HG03457 (cell line): ENCODE measurements around the gene ZNHIT6.

Experiments used
- ATAC-seq: cut with Tn5 transposase; IDR thresholded peaks from one replicate; pipeline ENCODE4 v1.9.1; 2021; ENCODE audit warnings: moderate number of reproducible peaks; ENCODE audit not compliant: unreplicated experiment

Gene ZNHIT6

DNA sequence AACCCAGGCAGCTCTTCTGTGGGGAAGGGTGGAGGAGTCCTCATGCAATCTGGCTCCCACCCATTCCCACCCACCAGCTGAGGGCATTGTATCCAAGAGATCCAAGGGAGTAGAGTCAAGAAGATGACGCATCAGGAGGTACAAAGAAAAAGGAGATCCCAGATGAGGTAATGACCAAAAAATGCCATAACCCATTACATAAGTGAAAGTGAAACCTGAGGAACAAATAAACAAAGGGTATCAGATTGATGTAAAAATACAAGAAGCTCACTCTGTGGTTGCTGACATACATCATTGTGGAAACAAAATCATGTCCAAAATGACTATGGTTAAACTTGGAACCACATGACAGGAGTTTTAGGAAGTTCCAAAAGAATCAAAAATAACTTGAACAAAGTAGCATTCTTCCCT, 85.2 kb downstream of the ZNHIT6 start:
- ATAC-seq: no peak

DNA sequence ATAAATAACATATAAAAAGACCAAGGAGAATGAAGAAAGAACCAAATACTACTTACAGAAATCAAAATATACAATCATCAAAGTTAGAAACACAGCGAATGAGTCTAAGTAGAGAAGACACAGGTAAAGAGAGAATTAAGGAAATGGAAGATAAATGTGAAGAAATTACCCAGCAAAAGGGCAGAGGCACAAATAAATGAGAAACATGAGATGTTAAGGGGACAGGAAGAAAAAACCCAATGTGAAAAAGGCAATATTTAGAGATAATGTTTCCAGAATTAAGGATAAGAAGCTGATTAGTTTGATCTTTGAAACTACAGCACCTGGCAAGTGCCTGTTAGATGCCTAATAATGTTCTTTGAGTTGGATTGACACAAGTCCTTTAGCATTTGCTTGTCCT, 86.8 kb downstream of the ZNHIT6 start:
- no peak for ATAC-seq

DNA sequence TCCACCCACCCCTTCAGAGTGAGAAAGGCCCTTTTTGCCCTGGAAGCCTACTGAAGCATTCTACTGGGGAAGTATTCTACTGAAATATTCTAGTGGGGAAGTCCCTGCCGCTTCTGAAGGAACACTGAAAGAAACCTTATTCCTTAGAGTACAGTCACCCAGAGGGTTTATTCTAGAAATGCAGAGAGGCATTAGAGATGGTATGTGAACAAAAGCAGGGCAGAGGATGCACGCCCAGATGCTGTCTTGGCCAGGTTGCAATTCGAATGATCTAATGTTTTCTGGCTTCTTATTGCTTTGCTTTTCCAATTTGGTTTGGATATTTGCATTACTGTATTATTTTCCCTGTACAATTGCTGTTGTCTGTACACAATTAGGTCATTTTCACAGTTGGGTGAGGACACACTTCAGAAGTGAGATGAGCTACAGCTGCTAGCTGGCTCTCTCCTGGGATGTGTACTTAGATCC, 90.6 kb downstream of the ZNHIT6 start:
- no peak for ATAC-seq

DNA sequence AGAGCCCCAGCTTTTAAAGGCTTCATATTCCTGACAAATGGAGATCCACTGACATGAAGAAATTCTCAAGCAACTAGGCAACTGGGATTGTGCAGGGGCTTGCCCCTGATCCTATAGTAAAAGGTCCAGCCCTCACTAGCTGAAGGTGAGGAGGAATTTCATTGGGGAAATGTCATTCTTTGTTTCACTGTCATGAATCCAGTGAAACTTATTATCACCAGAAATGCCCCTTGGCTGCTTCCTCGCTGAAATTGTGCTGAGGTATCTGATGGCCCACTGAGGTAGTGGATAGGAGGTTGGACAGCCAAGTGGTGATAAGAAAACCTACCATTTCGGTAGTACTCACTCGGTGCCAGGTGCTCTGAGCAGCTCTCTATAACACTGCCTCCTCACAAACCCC, 91.5 kb downstream of the ZNHIT6 start:
- no peak for ATAC-seq

DNA sequence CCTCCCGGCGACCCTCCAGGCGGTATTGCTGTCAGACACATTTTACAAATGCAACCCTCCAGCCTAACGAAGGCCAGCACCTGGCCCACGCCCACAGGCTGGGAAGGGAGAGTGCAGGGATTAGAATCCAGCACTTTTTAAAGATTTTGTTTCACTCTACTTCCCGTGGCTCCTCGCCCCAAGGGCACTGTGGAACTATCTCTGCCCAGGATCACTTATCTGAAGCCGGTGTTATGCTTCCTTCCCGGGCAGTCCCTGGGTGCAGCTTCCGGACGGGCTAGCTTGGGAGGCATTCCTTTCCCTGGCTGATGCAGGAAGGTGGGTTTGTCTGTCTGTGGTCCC, 91.9 kb downstream of the ZNHIT6 start:
- no peak for ATAC-seq

DNA sequence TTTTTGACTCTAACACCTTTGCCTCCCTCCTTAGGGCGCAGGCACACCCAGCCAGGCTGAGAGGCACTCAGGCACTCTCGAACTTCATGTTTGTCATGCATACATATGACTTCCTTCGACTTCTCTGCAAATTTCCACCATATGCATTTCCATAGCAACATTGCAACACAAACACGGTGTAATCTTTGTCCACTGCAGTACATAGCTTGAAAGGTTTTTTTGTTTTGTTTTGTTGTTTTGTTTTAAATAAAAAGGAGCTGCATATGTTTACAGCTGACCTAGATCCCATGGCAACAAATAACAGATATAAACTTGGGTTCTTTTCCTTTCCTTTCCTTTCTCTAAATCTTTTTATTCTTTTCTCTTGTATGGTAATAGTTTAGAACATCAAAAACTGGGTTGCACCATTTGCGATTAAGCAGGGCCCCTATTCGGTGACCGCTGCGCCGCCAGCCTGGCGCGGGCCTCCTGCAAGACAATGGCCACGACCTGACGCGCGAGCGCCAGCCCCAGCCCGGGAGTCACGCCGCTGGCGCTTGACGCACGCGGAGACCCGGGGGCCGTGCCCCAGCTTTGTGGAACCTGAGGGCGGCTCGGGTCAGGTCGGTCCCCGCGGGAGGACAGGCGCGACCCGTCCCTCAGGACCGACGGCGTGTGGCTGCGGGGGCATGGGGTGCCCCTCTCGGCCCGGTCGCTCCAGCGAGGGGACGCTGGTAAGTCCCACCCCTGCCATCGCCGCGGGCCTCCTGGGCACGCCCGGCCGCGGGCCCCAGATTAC, 92.5 kb downstream of the ZNHIT6 start:
- ATAC-seq: no peak

DNA sequence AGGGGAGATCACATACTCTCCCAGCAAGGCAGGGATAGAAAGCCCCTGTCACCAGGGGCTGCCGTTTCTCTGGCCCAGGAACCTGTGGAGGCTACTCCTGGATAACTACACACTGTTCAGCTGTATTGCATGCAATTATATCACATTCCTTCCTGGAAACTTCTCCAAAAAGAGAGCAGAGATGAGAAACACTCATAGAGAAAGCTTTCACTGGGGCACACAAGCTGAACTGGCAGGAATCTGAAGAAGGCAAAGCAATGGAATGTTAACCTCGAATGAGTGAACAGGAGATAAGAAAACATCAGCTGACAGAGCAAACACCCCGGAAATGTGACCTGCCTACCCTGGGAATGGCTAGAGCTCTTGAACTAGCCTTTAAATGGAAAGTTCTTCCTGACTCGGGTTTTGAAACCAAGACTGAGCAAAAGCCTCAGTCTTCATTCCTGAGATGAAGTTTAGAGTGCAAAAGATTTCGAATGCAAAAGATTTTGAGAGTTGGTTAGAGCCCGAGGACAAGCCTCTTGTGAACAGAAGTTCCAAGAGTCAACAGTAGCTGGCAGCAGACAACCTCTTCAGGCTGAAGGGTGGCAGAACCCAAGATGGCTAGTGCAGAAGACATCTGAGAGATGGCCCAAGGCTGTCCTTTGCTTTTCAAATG, 95.4 kb downstream of the ZNHIT6 start:
- ATAC-seq: no peak

DNA sequence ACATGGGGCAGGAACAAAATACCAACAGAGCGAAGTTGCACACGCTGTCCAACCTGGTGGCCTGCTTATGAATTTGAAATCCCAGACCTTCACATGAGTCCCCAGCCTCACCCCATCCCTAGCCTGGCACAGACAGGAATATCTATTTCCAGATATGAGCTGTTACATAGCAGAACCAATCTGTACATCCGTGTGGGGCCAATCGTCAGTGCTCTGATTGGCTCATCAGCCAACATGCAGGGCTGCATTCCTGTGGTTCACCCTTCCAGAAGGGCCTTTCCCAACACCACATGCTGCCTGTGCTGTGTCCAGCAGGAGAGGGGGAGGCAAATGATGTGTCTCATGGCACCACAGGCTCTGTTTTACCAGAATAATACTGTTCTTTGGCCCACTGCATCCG, 96.4 kb downstream of the ZNHIT6 start:
- no peak for ATAC-seq

DNA sequence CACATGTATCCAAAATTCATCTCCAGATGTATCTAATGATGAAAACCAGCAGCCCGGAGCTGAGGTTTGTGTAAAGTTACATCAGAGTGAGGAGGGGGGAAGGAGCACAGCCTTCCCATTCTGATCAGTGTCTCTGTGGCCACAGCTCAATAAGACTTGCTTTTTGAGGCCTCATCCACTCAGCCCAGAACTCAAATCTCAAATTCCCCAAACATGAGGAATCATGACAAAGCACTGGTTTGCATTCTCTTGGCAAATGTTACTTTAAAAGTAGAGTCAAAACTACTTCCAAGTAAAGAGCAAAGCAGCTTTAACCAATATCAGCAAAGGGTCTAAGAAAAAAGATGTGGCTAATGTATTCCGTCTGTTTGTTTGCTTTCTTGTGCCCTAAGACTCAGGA, 96.8 kb downstream of the ZNHIT6 start:
- ATAC-seq: no peak

DNA sequence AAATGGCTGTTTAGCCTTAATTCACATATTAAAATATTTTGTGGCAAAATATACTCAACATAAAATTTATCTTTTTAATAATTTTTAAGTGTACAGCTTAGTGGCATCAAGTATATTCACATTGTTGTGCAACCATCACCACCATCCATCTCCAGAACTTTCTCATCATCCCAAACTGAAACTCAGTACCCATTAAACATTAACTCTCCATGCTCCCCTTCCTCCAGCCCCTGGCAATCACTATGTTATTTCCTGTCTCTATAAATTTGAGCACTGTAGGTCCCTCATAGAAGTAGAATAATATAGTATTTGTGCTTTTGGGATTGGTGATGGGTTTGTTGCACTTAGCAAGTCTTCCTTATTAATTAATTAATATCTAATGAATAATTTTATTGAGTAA, 98.3 kb downstream of the ZNHIT6 start:
- no peak for ATAC-seq

DNA sequence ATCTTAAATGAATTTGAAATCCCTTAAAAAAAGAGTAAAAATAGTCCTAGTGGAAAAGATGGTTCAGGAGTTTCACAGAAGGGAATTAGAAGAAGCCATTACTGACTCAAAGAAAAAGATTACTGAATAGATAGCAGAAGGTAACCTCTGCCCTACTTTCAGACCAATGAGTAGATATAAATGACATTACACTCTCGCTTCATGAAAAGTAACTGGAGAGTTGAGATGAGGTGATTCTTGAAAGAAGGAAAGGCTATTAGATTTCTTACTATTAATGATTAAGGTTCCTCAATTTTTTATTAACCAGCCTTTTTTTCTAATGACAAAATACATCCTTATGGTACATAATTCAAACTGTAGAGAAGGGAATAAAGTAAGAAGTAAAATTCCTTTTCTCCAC, 99.4 kb downstream of the ZNHIT6 start:
- no peak for ATAC-seq

DNA sequence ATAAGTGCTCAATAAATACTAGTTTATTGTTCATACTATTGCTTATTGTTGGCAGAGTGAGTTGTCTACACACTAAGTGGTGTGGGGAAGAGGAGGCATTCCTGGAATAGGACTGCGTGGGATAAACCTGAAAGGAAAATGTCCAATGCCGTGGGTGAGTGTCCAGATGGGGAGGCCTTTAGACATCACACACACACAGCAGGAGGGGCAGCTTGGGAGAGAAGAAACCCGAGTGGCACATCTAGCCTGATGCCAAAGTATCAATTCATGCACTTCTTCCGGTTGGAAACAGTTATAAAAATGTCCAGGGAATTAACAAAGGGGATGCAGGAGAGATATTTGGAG, 100.3 kb downstream of the ZNHIT6 start:
- no peak for ATAC-seq

DNA sequence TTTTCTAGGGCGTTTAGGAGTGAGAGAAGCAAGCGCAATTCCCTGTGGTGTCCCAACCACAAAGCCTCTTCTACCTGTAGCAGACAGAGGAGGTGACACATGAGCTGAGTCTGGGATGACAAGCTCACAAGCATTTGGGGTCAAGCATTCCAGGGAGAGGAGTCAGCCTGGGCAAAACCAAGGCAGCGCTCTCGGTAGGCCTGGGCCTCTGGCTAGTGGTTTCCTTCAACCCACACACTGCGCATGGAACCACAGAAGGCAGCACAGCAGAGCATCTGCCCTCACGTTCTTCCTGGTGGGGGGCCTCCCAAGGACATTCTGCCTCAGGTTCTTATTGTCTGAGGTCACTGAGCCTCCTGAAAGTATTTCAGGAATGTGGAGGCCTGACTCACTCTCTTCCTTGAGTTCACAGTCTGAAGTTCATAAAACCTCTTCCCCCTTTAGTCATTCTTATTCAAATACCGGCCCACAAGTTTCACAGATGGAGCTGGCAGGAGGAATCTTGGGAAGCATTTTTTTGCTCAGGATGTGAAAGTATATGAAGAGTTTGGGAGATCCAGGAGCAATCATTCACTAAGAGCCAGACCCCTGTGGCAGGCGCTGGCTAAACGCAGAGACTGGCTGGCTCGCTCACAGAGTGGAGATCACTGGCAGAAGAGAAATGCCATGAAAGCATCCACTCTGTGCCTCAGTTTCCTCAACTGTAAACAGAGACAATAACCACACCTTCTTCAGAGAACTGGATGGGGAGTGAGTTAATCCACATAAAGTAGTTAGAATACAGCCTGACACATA, 100.9 kb downstream of the ZNHIT6 start:
- no peak for ATAC-seq

DNA sequence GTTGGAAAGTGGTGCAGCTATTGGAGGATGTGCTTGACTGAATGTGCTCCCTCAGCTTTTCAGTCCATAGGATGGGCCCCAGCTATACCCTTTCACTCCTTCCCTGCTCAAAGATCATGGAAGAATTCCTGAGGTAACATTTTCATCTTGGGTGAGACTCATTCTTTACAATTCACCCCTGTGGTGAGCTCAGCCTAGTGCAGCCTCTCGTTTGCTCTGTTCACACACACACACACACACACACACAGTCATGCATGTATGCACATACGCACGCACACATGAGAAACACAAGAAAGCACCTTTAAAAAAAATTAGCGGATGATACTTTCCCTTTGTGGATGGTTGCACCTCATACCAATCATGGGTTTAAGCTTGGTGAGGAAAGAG, 101.8 kb downstream of the ZNHIT6 start:
- no peak for ATAC-seq

DNA sequence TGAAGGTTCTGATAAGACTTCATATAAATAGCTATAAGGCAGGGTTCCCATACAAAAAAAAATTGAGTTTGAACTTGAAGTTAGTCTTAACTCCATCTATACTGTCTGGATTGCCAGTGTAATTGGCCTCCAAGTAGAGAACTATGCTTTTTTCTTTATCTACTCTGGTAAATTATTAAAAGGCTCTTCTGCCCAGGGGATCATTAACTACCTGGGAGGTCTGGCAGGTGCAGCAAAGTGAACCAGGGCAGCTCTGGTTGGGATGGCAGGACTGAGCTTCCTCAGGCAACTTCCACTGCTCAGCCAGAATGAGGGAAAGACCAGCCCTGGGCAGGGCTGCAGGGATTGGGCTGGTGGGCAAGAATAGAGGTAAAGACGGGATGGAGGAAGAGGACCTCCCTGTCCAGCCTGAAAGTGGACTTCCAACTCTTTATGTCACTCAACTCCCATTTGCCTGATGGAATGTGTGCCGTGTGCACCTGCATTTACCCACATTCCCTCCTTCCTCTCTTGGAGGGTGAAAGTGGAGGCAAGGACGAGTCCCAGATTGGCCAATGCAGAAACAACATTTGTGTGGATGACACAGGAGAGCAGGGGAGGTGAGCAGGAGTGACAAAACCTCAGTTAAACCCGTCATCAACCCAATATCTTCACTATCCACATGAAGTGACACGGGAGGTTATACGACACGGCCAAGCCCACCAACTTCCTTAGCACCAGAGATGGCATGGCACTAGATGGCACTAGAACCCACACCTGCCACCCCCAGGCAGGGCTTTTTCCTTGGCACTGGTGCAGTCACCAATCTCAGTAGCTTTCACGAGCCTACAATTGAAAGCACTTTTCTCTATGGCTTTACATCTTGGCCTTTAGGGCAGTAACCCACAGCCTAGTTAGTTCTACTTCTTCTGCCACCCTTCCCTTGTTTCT, 102.5 kb downstream of the ZNHIT6 start:
- ATAC-seq: no peak

DNA sequence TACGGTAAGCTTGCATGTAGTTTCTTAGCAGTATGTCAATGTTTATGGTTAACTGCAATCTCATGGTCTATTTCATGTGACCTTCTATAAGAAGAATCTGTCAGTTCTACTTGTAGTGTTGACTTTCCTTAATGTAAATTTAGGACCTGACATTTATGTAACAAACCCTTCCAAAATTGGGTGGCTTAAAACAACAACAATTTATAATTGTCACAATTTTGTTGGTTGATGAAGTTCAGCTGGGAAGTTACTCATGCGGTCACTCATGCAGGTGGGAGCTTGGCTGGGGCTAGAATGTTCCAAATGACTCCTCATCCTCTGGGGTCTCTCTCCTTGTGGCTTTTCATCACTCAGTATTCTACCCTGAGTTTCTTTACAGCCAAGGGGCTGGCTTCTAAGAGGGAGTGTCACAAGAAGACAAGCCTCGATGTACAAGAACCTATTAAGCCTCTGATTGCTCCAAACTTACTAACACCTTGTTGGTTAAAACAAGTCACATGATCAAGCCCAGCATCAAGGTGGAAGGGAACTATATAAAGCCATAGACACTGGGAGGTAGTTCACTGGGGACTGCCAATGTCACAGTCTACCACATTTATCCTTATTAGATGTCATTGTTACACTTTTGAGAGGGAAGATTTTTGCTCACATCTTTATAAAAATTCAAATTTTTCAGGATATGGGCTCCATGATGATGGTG, 103.8 kb downstream of the ZNHIT6 start:
- no peak for ATAC-seq

DNA sequence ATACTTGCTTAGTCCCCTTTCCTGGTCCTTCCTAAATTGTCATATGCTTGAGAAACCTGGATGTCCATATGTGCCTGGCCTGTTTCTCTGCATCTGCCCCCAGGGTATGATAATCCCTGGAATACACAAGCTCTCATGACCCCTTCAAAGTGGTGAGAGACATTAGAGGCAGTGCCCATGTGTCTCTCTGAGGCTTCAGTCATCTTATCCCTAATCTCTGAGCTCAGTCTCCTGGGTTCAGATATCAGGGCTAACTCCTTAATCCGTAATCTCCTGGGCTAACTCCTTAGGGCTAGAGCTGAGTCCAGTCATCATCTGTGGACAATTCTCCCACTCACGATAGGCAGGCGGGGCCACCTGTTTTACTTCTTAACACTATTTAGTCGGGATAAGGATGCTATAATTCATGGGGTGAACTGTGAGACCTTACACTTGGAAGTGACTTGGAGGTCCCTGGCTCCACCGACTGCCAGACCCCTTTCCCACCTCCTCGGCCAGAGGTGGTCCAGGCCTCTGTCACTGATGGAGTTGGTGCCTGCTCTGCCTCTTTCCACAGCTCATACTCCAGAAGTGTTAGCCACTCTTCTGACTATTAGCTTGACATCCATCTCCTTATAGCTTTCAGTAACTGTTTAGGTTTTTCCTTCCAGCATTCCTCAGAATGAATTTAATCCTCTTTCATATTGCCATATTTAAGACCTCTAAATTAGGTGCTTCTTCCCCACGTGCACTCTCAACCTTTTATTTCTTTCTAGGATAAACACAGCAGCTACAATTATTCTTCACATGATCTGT, 105.0 kb downstream of the ZNHIT6 start:
- ATAC-seq: no peak

DNA sequence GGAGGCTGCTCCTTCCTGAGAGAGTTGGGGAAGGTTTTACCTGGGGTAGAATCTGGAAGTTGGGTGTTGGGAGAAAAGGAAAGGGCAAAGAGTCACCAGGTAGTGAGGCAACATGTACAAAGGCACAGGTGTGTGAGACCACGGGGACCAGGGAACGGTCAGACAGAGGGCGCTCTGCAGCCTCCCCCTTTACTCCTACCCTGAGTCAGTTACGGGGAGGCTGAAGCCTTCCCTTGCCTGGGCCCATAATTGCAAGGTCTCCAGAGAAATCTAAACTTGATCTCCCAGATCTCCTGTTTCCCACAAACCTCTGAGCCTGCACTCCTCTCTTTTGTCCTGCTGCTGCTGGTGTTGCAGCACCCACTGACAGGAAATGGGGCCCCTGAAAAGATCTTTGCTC, 105.7 kb downstream of the ZNHIT6 start:
- ATAC-seq: no peak

DNA sequence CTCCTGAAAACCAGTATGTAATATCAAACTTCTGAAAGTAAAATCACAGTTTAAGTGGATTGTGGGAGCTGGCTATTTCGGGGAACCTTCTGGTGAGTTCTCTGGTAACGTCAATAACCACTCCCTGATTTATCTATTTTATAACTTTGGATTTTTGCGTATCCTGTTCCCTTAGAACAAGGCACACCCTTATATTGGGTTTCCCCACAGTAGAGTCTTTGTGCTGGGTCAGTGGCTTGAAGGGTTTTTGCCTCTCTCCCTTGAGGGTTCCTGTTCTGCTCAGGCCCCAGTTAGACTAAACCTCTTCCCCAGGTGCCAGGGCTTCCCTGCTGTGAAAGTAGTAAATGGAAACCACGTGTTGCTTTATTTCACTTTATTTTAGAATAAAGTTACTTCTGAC, 106.3 kb downstream of the ZNHIT6 start:
- ATAC-seq: no peak

DNA sequence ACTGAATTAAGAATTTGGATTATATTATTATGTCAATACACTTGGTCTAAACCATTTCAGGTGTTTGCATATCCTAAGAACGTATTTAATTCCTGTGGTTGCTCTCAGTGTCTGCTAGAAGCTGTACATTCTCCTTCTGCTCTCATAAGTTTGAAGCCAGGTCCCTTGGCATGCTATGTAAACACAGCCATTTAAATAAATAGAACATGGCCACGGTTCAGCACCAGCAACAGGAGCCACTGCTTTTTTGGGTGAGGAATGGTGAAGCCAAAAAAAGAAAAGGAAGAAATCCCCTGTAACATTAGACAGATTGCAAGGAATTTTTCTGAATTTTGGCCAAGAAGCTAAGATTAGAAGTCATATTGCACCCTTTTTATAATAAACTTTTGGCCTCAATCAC, 108.6 kb downstream of the ZNHIT6 start:
- ATAC-seq: no peak
